ENCODE results near the gene BEND7.
"Not testable (repeated sequence)": the region's sequence is repeated elsewhere in the genome, so short reads cannot be mapped to it uniquely, and the experiment has no call there.

Gene BEND7

GRCh38 chr10:13555884-13556510, 27.2 kb upstream of the BEND7 start:
- no peak overlapping the region for H4K91ac ChIP-seq (ENCODE audit: low read depth, low read length)
- H3K9ac ChIP-seq (ENCODE audit: low read length): no peak overlapping the region
- H3K27me3 ChIP-seq (ENCODE audit: insufficient read depth, low read length): no peaks in the 10 kb centered on the region
- H3K27ac ChIP-seq (ENCODE audit: low read depth, low read length): no peak overlapping the region
- H3K79me1 ChIP-seq (ENCODE audit: low read length): no peaks in the 10 kb centered on the region
- no peak overlapping the region for H3K4me3 ChIP-seq (ENCODE audit: low read depth, low read length)
- no peaks in the 10 kb centered on the region for H3K4me1 ChIP-seq (ENCODE audit: control insufficient read depth in 1 of 2, insufficient read depth in 2 of 2, low read length in 2 of 2)
- no peaks in the 10 kb centered on the region for H3K9me3 ChIP-seq (ENCODE audit: insufficient read depth, low read depth, low read length)
- no peak overlapping the region for H2AFZ ChIP-seq (ENCODE audit: insufficient read depth, low read length, poor library complexity)
- no peak overlapping the region for H2AK5ac ChIP-seq (ENCODE audit: low read length)
- H2BK5ac ChIP-seq (ENCODE audit: low read depth, low read length, poor library complexity): no peak overlapping the region
- H2BK12ac ChIP-seq (ENCODE audit: low read length): no peak overlapping the region
- no CpG with 5 or more reads among the region's 2 CpGs for WGBS (ENCODE audit: extremely low coverage, insufficient coverage, insufficient read length)
- H3K79me2 ChIP-seq (ENCODE audit: control insufficient read depth, insufficient read depth, low read length, poor library complexity): no peaks in the 10 kb centered on the region
- no peaks in the 10 kb centered on the region for H3K36me3 ChIP-seq (ENCODE audit: control insufficient read depth in 1 of 2, insufficient read depth in 2 of 2, low read length in 2 of 2)
- H4K12ac ChIP-seq (ENCODE audit: low read depth, low read length): no peak overlapping the region
- DNase-seq: peak in 1 of 2 donors; percentile 4
- H3K23ac ChIP-seq (ENCODE audit: low read length): no peak overlapping the region
- H3K4me2 ChIP-seq (ENCODE audit: low read length): no peak overlapping the region
- H4K8ac ChIP-seq (ENCODE audit: low read depth, low read length): no peak overlapping the region
- no peak overlapping the region for H3K4ac ChIP-seq (ENCODE audit: low read depth, low read length)
- H3K14ac ChIP-seq (ENCODE audit: low read length): no peak overlapping the region
- no peak overlapping the region for H2BK120ac ChIP-seq (ENCODE audit: insufficient read depth, low read length, poor library complexity)
- H3K18ac ChIP-seq (ENCODE audit: low read length): no peak overlapping the region

- Histone ChIP-seq H3K14ac (ENCODE audit: low read length) (no peak overlapping the region), H2AFZ (ENCODE audit: insufficient read depth, low read length, poor library complexity) (no peak overlapping the region), H2BK120ac (ENCODE audit: insufficient read depth, low read length, poor library complexity) (no peak overlapping the region), H4K12ac (ENCODE audit: low read depth, low read length) (no peak overlapping the region), H3K9me3 (ENCODE audit: insufficient read depth, low read depth, low read length) (peaks cover 2% of the 10 kb centered on the region), H3K18ac (ENCODE audit: low read length) (no peak overlapping the region), H4K8ac (ENCODE audit: low read depth, low read length) (no peak overlapping the region), H3K4me2 (ENCODE audit: low read length) (no peak overlapping the region), H3K79me2 (ENCODE audit: control insufficient read depth, insufficient read depth, low read length, poor library complexity) (no peaks in the 10 kb centered on the region), H3K27ac (ENCODE audit: low read depth, low read length) (no peak overlapping the region), H3K23ac (ENCODE audit: low read length) (no peak overlapping the region), H4K91ac (ENCODE audit: low read depth, low read length) (no peak overlapping the region), H2BK5ac (ENCODE audit: low read depth, low read length, poor library complexity) (no peak overlapping the region), H3K4me3 (ENCODE audit: low read depth, low read length) (no peak overlapping the region), H3K4ac (ENCODE audit: low read depth, low read length) (no peak overlapping the region), H3K79me1 (ENCODE audit: low read length) (no peaks in the 10 kb centered on the region), H2BK12ac (ENCODE audit: low read length) (no peak overlapping the region), H3K9ac (ENCODE audit: low read length) (no peak overlapping the region), H2AK5ac (ENCODE audit: low read length) (no peak overlapping the region), H3K36me3 (ENCODE audit: control insufficient read depth in 1 of 2, insufficient read depth in 2 of 2, low read length in 2 of 2) (no peaks in the 10 kb centered on the region), H3K27me3 (ENCODE audit: insufficient read depth, low read length) (no peaks in the 10 kb centered on the region), H3K4me1 (ENCODE audit: control insufficient read depth in 1 of 2, insufficient read depth in 2 of 2, low read length in 2 of 2) (no peaks in the 10 kb centered on the region)
- WGBS (ENCODE audit: extremely low coverage, insufficient coverage, insufficient read length): no CpG with 5 or more reads among the region's 2 CpGs
- DNase-seq: no peak
Measured at GRCh38 chr10:13550802-13551201, 22.0 kb upstream of the BEND7 start.

- WGBS (ENCODE audit: extremely low coverage, insufficient coverage, insufficient read length): no CpG with 5 or more reads among the region's 5 CpGs
- no peak overlapping the region for H3K23ac ChIP-seq (ENCODE audit: low read length)
- no peak overlapping the region for H4K91ac ChIP-seq (ENCODE audit: low read depth, low read length)
- H3K9me3 ChIP-seq (ENCODE audit: insufficient read depth, low read depth, low read length): no peaks in the 10 kb centered on the region
- no peak overlapping the region for H4K8ac ChIP-seq (ENCODE audit: low read depth, low read length)
- no peak overlapping the region for H3K4ac ChIP-seq (ENCODE audit: low read depth, low read length)
- H3K18ac ChIP-seq (ENCODE audit: low read length): no peak overlapping the region
- H2BK12ac ChIP-seq (ENCODE audit: low read length): no peak overlapping the region
- peaks cover 2% of the 10 kb centered on the region for H3K79me1 ChIP-seq (ENCODE audit: low read length)
- no peak overlapping the region for H3K14ac ChIP-seq (ENCODE audit: low read length)
- H3K4me1 ChIP-seq (ENCODE audit: control insufficient read depth in 1 of 2, insufficient read depth in 2 of 2, low read length in 2 of 2): peaks cover 2 to 11% of the 10 kb centered on the region in 2 experiments
- H2BK120ac ChIP-seq (ENCODE audit: insufficient read depth, low read length, poor library complexity): no peak overlapping the region
- no peaks in the 10 kb centered on the region for H3K36me3 ChIP-seq (ENCODE audit: control insufficient read depth in 1 of 2, insufficient read depth in 2 of 2, low read length in 2 of 2)
- H3K79me2 ChIP-seq (ENCODE audit: control insufficient read depth, insufficient read depth, low read length, poor library complexity): no peaks in the 10 kb centered on the region
- H3K4me2 ChIP-seq (ENCODE audit: low read length): no peak overlapping the region
- H2AK5ac ChIP-seq (ENCODE audit: low read length): no peak overlapping the region
- no peaks in the 10 kb centered on the region for H3K27me3 ChIP-seq (ENCODE audit: insufficient read depth, low read length)
- no peak overlapping the region for H3K9ac ChIP-seq (ENCODE audit: low read length)
- no peak overlapping the region for H2BK5ac ChIP-seq (ENCODE audit: low read depth, low read length, poor library complexity)
- H3K27ac ChIP-seq (ENCODE audit: low read depth, low read length): no peak overlapping the region
- H2AFZ ChIP-seq (ENCODE audit: insufficient read depth, low read length, poor library complexity): no peak overlapping the region
- DNase-seq: no peak
- no peak overlapping the region for H3K4me3 ChIP-seq (ENCODE audit: low read depth, low read length)
- no peak overlapping the region for H4K12ac ChIP-seq (ENCODE audit: low read depth, low read length)
Measured at GRCh38 chr10:13542533-13542932, 13.7 kb upstream of the BEND7 start.

- H3K27ac ChIP-seq (ENCODE audit: low read depth, low read length); H3K14ac ChIP-seq (ENCODE audit: low read length); H3K4me3 ChIP-seq (ENCODE audit: low read depth, low read length); H2AFZ ChIP-seq (ENCODE audit: insufficient read depth, low read length, poor library complexity); H3K18ac ChIP-seq (ENCODE audit: low read length); H3K36me3 ChIP-seq (ENCODE audit: control insufficient read depth in 1 of 2, insufficient read depth in 2 of 2, low read length in 2 of 2); H3K27me3 ChIP-seq (ENCODE audit: insufficient read depth, low read length); H3K79me2 ChIP-seq (ENCODE audit: control insufficient read depth, insufficient read depth, low read length, poor library complexity); H3K9ac ChIP-seq (ENCODE audit: low read length); H3K4ac ChIP-seq (ENCODE audit: low read depth, low read length); H4K8ac ChIP-seq (ENCODE audit: low read depth, low read length); H3K23ac ChIP-seq (ENCODE audit: low read length); H3K4me2 ChIP-seq (ENCODE audit: low read length); H2BK120ac ChIP-seq (ENCODE audit: insufficient read depth, low read length, poor library complexity); H3K9me3 ChIP-seq (ENCODE audit: insufficient read depth, low read depth, low read length); H2BK5ac ChIP-seq (ENCODE audit: low read depth, low read length, poor library complexity); H3K79me1 ChIP-seq (ENCODE audit: low read length); H4K12ac ChIP-seq (ENCODE audit: low read depth, low read length); H2AK5ac ChIP-seq (ENCODE audit: low read length); H4K91ac ChIP-seq (ENCODE audit: low read depth, low read length); H2BK12ac ChIP-seq (ENCODE audit: low read length): not testable (repeated sequence)
- peak; percentile 73 to 87 for DNase-seq
- peaks cover 11 to 18% of the 10 kb centered on the region in 2 experiments for H3K4me1 ChIP-seq (ENCODE audit: control insufficient read depth in 1 of 2, insufficient read depth in 2 of 2, low read length in 2 of 2)
- WGBS (ENCODE audit: extremely low coverage, insufficient coverage, insufficient read length): no CpG with 5 or more reads among the region's 9 CpGs
Measured at GRCh38 chr10:13537985-13538384, 9.2 kb upstream of the BEND7 start.

Data from trophoblast cell (in vitro differentiated cells and primary cell).